Measurements from ENCODE around the gene CIBAR2. TPM values are rescaled to one million over a fixed set of nuclear protein-coding genes. Genes with fewer than 3 reads are reported as not detected.

The CIBAR2 gene
- total RNA-seq, 3 donors from 2014 or later (not counting 1 experiment from before 2014, with no cell fraction given) = not detected

GRCh38 chr16:85149776-85150175, 37.5 kb upstream of the CIBAR2 start:
- no peak overlapping the region for H3K4me3 ChIP-seq (ENCODE audit: low read length)
- WGBS (ENCODE audit: insufficient coverage) = 91% methylated on average over 14 of the region's 14 CpGs
- Mint-ChIP-seq H3K36me3 (no peaks in the 10 kb centered on the region), H3K4me3 (no peak overlapping the region), H3K9me3 (no peaks in the 10 kb centered on the region), H3K27ac (no peak overlapping the region), H3K4me1 (peaks cover 0 to 6% of the 10 kb centered on the region in 2 donors), H3K27me3 (ENCODE audit: low read depth in 2 of 2) (peaks cover 0 to 4% of the 10 kb centered on the region in 2 donors)
- H3K4me1 ChIP-seq (ENCODE audit: control insufficient read depth, insufficient read depth, low read length) = no peaks in the 10 kb centered on the region
- H3K9me3 ChIP-seq (ENCODE audit: control insufficient read depth, insufficient read depth, low read length) = no peaks in the 10 kb centered on the region
- intact Hi-C loops (cut with micrococcal nuclease) = no loop called here
- H3K27me3 ChIP-seq (ENCODE audit: control insufficient read depth, insufficient read depth, low read length) = no peaks in the 10 kb centered on the region
- DNase-seq = no peak
- ATAC-seq = no peak
- H3K27ac ChIP-seq (ENCODE audit: low read length) = no peak overlapping the region
- no peak for TF ChIP-seq CTCF (IDR thresholded peaks at IDR 0.05)
- H3K36me3 ChIP-seq (ENCODE audit: control insufficient read depth, insufficient read depth, low read length) = no peaks in the 10 kb centered on the region

GRCh38 chr16:85148931-85149330, 36.7 kb upstream of the CIBAR2 start:
- no peaks in the 10 kb centered on the region for H3K4me1 ChIP-seq (ENCODE audit: control insufficient read depth, insufficient read depth, low read length)
- Mint-ChIP-seq H3K9me3 (no peaks in the 10 kb centered on the region), H3K4me1 (peaks cover 0 to 6% of the 10 kb centered on the region in 2 donors), H3K27ac (no peak overlapping the region), H3K27me3 (ENCODE audit: low read depth in 2 of 2) (peaks cover 0 to 6% of the 10 kb centered on the region in 2 donors), H3K36me3 (no peaks in the 10 kb centered on the region), H3K4me3 (no peak overlapping the region)
- no peaks in the 10 kb centered on the region for H3K27me3 ChIP-seq (ENCODE audit: control insufficient read depth, insufficient read depth, low read length)
- 80% methylated on average over 9 of the region's 9 CpGs for WGBS (ENCODE audit: insufficient coverage)
- intact Hi-C loops (cut with micrococcal nuclease) = no loop called here
- H3K27ac ChIP-seq (ENCODE audit: low read length) = no peak overlapping the region
- no peak for DNase-seq
- no peak for TF ChIP-seq CTCF (IDR thresholded peaks at IDR 0.05)
- H3K9me3 ChIP-seq (ENCODE audit: control insufficient read depth, insufficient read depth, low read length) = no peaks in the 10 kb centered on the region
- no peaks in the 10 kb centered on the region for H3K36me3 ChIP-seq (ENCODE audit: control insufficient read depth, insufficient read depth, low read length)
- no peak overlapping the region for H3K4me3 ChIP-seq (ENCODE audit: low read length)
- ATAC-seq = no peak

GRCh38 chr16:85146922-85147651, 34.8 kb upstream of the CIBAR2 start:
- peaks cover 10 to 16% of the 10 kb centered on the region in 2 donors for H3K4me1 Mint-ChIP-seq
- Histone ChIP-seq H3K27ac (ENCODE audit: low read length) (no peak overlapping the region), H3K36me3 (ENCODE audit: control insufficient read depth, insufficient read depth, low read length) (no peaks in the 10 kb centered on the region), H3K4me3 (ENCODE audit: low read length) (no peak overlapping the region), H3K9me3 (ENCODE audit: control insufficient read depth, insufficient read depth, low read length) (no peaks in the 10 kb centered on the region), H3K27me3 (ENCODE audit: control insufficient read depth, insufficient read depth, low read length) (no peaks in the 10 kb centered on the region), H3K4me1 (ENCODE audit: control insufficient read depth, insufficient read depth, low read length) (peaks cover 17% of the 10 kb centered on the region)
- no peak overlapping the region for H3K4me3 Mint-ChIP-seq
- DNase-seq = no peak
- TF ChIP-seq CTCF (IDR thresholded peaks at IDR 0.05) = no peak
- 68% methylated on average over 27 of the region's 27 CpGs for WGBS (ENCODE audit: insufficient coverage)
- no peak overlapping the region for H3K27ac Mint-ChIP-seq
- H3K9me3 Mint-ChIP-seq = no peaks in the 10 kb centered on the region
- ATAC-seq = no peak
- H3K27me3 Mint-ChIP-seq (ENCODE audit: low read depth in 2 of 2) = peaks cover 0 to 9% of the 10 kb centered on the region in 2 donors
- H3K36me3 Mint-ChIP-seq = no peaks in the 10 kb centered on the region
- intact Hi-C loops (cut with micrococcal nuclease) = no loop called here

- no peaks in the 10 kb centered on the region for H3K36me3 Mint-ChIP-seq
- H3K4me3 ChIP-seq (ENCODE audit: low read length) = no peak overlapping the region
- H3K36me3 ChIP-seq (ENCODE audit: control insufficient read depth, insufficient read depth, low read length) = no peaks in the 10 kb centered on the region
- no peaks in the 10 kb centered on the region for H3K9me3 ChIP-seq (ENCODE audit: control insufficient read depth, insufficient read depth, low read length)
- peaks cover 10 to 16% of the 10 kb centered on the region in 2 donors for H3K4me1 Mint-ChIP-seq
- DNase-seq (no peak), ATAC-seq (no peak)
- no peak for TF ChIP-seq CTCF (IDR thresholded peaks at IDR 0.05)
- no peaks in the 10 kb centered on the region for H3K9me3 Mint-ChIP-seq
- H3K27ac ChIP-seq (ENCODE audit: low read length) = no peak overlapping the region
- H3K27ac Mint-ChIP-seq = no peak overlapping the region
- H3K27me3 Mint-ChIP-seq (ENCODE audit: low read depth in 2 of 2) = peaks cover 0 to 9% of the 10 kb centered on the region in 2 donors
- peaks cover 17% of the 10 kb centered on the region for H3K4me1 ChIP-seq (ENCODE audit: control insufficient read depth, insufficient read depth, low read length)
- H3K27me3 ChIP-seq (ENCODE audit: control insufficient read depth, insufficient read depth, low read length) = no peaks in the 10 kb centered on the region
- WGBS (ENCODE audit: insufficient coverage) = 94% methylated on average over 4 of the region's 4 CpGs
- no peak overlapping the region for H3K4me3 Mint-ChIP-seq
- intact Hi-C loops (cut with micrococcal nuclease) = no loop called here
These were observed 34.2 kb upstream of the CIBAR2 start for GRCh38 chr16:85146532-85146797.

All from natural killer cell (primary cell).